HCT116 (cell line): Measurements from ENCODE around the gene TUBB6. TPM values are rescaled to one million over a fixed set of nuclear protein-coding genes. Genes with fewer than 3 reads are reported as not detected.

Experiments used
- ATAC-seq: fragments of 200-7000 bp; cut with Tn5 transposase; 2 replicates; pipeline ENCODE4 v1.9.1; 2020; ENCODE audit warnings: mild to moderate bottlenecking, moderate library complexity
- BruUV-seq: library from RNA; stranded (reverse); fragments of 400-500 nt; replicated peaks from 2 replicates; lab custom pipeline; 2021; lab: Mats Ljungman, UMichigan
- CTCF ChIA-PET: fragments of 300-600 bp; sonication (Branson Sonifier 250); formaldehyde crosslinking; loops from one replicate; lab custom pipeline; 2021; ENCODE audit warnings: antibody characterized with exemption; lab: Charles Lee
- POLR2A ChIA-PET: fragments of 300-600, 350-600 bp; sonication (Branson Sonifier 250); formaldehyde crosslinking; loops from one replicate; lab custom pipeline; 2021; ENCODE audit warnings: antibody characterized with exemption; lab: Charles Lee
- RAD21 ChIA-PET, 2 experiments: fragments of 300-600 bp; sonication (Branson Sonifier 250); formaldehyde crosslinking; loops; one replicate each; lab custom pipeline; 2023; ENCODE audit warnings: low total read pairs in 2 of 2; ENCODE audit not compliant: uncharacterized antibody in 2 of 2, unreplicated experiment in 2 of 2, low non-redundant PET in 1 of 2; lab: Charles Lee
- DNase-seq: peaks from one replicate; pipeline ENCODE4 v3.0.0-alpha.2; 2010; ENCODE audit warnings: low read depth, low spot score
- H2AFZ ChIP-seq: fragments of 200-600 bp; shearing (Covaris generic), sonication (generic); 2 replicates; pipeline ENCODE4 v1.6.1; 2017; ENCODE audit warnings: low read depth, mixed run types, mixed read lengths, antibody characterized with exemption, low read length; ENCODE audit not compliant: poor library complexity, severe bottlenecking
- H3K27ac ChIP-seq: 2 replicates; pipeline ENCODE4 v1.5.1; 2012; ENCODE audit warnings: low read depth, low read length
- H3K27me3 ChIP-seq: fragments of 200-600 bp; sonication (generic); 2 replicates; pipeline ENCODE4 v1.6.1; 2016; ENCODE audit warnings: mixed run types, low read length, mixed read lengths; ENCODE audit not compliant: insufficient read depth
- H3K36me3 ChIP-seq, 2 experiments: fragments of 200-500 bp in 1 of 2; fragments of 200-600 bp in 1 of 2; sonication (Bioruptor generic) in 1 of 2; sonication (generic) in 1 of 2; 2 replicates each; pipeline versions ENCODE4 v1.5.1 to v1.6.1; 2014 to 2016; ENCODE audit warnings: low read length in 2 of 2, inconsistent platforms in 1 of 2, mixed read lengths in 1 of 2, mixed run types in 1 of 2; ENCODE audit not compliant: insufficient read depth in 2 of 2, control insufficient read depth in 1 of 2
- H3K4me1 ChIP-seq, 2 experiments: fragments of 200-600 bp in 1 of 2; sonication (generic) in 1 of 2; 2 replicates each; pipeline versions ENCODE4 v1.5.1 to v1.6.1; 2012 to 2017; ENCODE audit warnings: low read length in 2 of 2, inconsistent platforms in 1 of 2, mild to moderate bottlenecking in 1 of 2, mixed read lengths in 1 of 2, mixed run types in 1 of 2, moderate library complexity in 1 of 2; ENCODE audit not compliant: insufficient read depth in 2 of 2, control insufficient read depth in 1 of 2
- H3K4me2 ChIP-seq: fragments of 200-600 bp; sonication (generic); 2 replicates; pipeline ENCODE4 v1.6.1; 2017; ENCODE audit warnings: mixed run types, low read length, mixed read lengths
- H3K4me3 ChIP-seq, 2 experiments: fragments of 200-600 bp in 1 of 2; sonication (generic) in 1 of 2; replicated peaks in 1 of 2; 2 replicates each; pipeline ENCODE4 v1.5.1; 2011 to 2016; ENCODE audit warnings: low read length in 2 of 2, control low read depth in 1 of 2, low read depth in 1 of 2, mild to moderate bottlenecking in 1 of 2, mixed read lengths in 1 of 2, mixed run types in 1 of 2
- H3K79me2 ChIP-seq: fragments of 200-600 bp; sonication (generic); 2 replicates; pipeline ENCODE4 v1.6.1; 2017; ENCODE audit warnings: mild to moderate bottlenecking, mixed run types, low read length, moderate library complexity, mixed read lengths; ENCODE audit not compliant: insufficient read depth
- H3K9ac ChIP-seq: fragments of 200-600 bp; sonication (generic); 2 replicates; pipeline ENCODE4 v1.6.1; 2016; ENCODE audit warnings: low read length, mixed read lengths
- H3K9me2 ChIP-seq: fragments of 200-600 bp; sonication (generic), shearing (Covaris generic); 2 replicates; pipeline ENCODE4 v1.6.1; 2017; ENCODE audit warnings: mixed run types, mild to moderate bottlenecking, moderate library complexity; ENCODE audit not compliant: insufficient read depth
- H3K9me3 ChIP-seq, 2 experiments: fragments of 200-500 bp in 1 of 2; fragments of 200-600 bp in 1 of 2; sonication (Bioruptor generic) in 1 of 2; sonication (generic) in 1 of 2; 2 replicates each; pipeline ENCODE4 v1.6.1; 2014 to 2017; ENCODE audit warnings: low read length in 2 of 2, mixed read lengths in 2 of 2, inconsistent platforms in 1 of 2, low read depth in 1 of 2, mild to moderate bottlenecking in 1 of 2, mixed run types in 1 of 2, moderate library complexity in 1 of 2; ENCODE audit not compliant: control insufficient read depth in 1 of 2, insufficient read depth in 1 of 2
- H4K20me1 ChIP-seq: fragments of 200-600 bp; sonication (generic), shearing (Covaris generic); 2 replicates; pipeline ENCODE4 v1.6.1; 2017; ENCODE audit warnings: mixed run types, mild to moderate bottlenecking, moderate library complexity; ENCODE audit not compliant: insufficient read depth
- CEBPB ChIP-seq: IDR thresholded peaks from 2 replicates; pipeline ENCODE4 v1.6.1; 2012; ENCODE audit warnings: low read depth
- EZH2 ChIP-seq: fragments of 200-600 bp; sonication (generic); IDR thresholded peaks from 2 replicates; pipeline ENCODE4 v1.6.1; 2017; ENCODE audit warnings: antibody characterized with exemption, mixed run types
- SIN3A ChIP-seq: IDR thresholded peaks from 2 replicates; pipeline ENCODE4 v1.6.1; 2012; ENCODE audit warnings: low read depth
- ZFX ChIP-seq: fragments of 450-650 bp; IDR thresholded peaks from 2 replicates; pipeline ENCODE4 v1.6.1; 2017
- ZNF274 ChIP-seq: fragments of 200-500 bp; sonication (Bioruptor generic); IDR thresholded peaks from 2 replicates; pipeline ENCODE4 v1.6.1; 2014; ENCODE audit warnings: mild to moderate bottlenecking, low read depth, low read length, inconsistent platforms
- intact Hi-C: fragments of 100-400 bp; cut with micrococcal nuclease; formaldehyde crosslinking; loops from 2 replicates; pipeline ENCODE4 v1.10.0; 2022
- total RNA-seq: library from RNA; stranded (reverse); gene quantifications from one replicate; pipeline ENCODE4 v1.2.1, GENCODE V29; 2021; ENCODE audit not compliant: unreplicated experiment
- TF ChIP-seq, protein P1 (sequence below): IDR thresholded peaks from 2 replicates; pipeline ENCODE4 v1.6.1; 2012; ENCODE audit warnings: low read depth
- TF ChIP-seq, protein P2 (sequence below), 3 experiments: fragments of 200-600 bp in 1 of 3; sonication (generic) in 1 of 3; IDR thresholded peaks in 2 of 3; conservative IDR thresholded peaks in 1 of 3; 2 replicates each; pipeline ENCODE4 v1.5.1; 2012 to 2017; ENCODE audit warnings: low read depth in 2 of 3, low read length in 2 of 3, antibody characterized with exemption in 1 of 3, borderline replicate concordance in 1 of 3, control low read depth in 1 of 3, mild to moderate bottlenecking in 1 of 3, mixed read lengths in 1 of 3, mixed run types in 1 of 3, moderate library complexity in 1 of 3; ENCODE audit not compliant: insufficient read depth in 1 of 3

The TUBB6 gene
- total RNA-seq, 1 experiment from 2014 or later, result 87.4 TPM

DNA sequence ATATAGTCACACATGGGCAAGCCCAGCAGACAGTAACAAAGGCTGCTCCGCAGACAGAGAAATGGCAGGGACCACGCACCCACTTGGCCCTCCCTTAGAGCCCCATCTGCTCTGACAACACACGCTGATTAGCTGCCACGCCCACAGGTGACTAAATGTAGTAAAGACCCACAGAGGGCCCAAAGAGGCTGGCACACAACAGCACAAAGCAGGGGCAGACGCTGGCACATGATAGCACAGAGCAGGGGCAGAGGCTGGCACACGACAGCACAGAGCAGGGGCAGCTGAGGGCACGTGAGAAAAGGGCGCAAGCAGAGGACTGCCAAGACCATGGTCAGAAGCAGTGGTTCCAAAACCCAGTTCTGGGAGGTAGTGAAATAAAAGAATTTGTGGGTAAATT is 58.3 kb downstream of the TUBB6 start:
- Histone ChIP-seq H3K27me3 (no peaks in the 10 kb centered on the region), H3K9me3 (no peaks in the 10 kb centered on the region), H2AFZ (no peak overlapping the region), H3K79me2 (peaks cover 74% of the 10 kb centered on the region), H3K4me2 (no peak overlapping the region), H4K20me1 (peaks cover 9% of the 10 kb centered on the region), H3K36me3 (peaks cover 15 to 59% of the 10 kb centered on the region in 2 experiments), H3K27ac (no peak overlapping the region), H3K4me1 (no peaks in the 10 kb centered on the region), H3K9ac (no peak overlapping the region), H3K9me2 (no peaks in the 10 kb centered on the region), H3K4me3 (no peak overlapping the region)
- RAD21 ChIA-PET, result no interaction called here
- no peak for DNase-seq
- POLR2A ChIA-PET, result interaction anchor here (2.3 kb wide), 1 partner anchor 11 kb away, joined by 6 read pairs; the partner anchor contains the start of gene AFG3L2
- no TSS peak for BruUV-seq
- TF ChIP-seq EZH2, result no peak
- TF ChIP-seq SIN3A, result no peak
- TF ChIP-seq ZFX, result no peak
- TF ChIP-seq, protein P1, sequence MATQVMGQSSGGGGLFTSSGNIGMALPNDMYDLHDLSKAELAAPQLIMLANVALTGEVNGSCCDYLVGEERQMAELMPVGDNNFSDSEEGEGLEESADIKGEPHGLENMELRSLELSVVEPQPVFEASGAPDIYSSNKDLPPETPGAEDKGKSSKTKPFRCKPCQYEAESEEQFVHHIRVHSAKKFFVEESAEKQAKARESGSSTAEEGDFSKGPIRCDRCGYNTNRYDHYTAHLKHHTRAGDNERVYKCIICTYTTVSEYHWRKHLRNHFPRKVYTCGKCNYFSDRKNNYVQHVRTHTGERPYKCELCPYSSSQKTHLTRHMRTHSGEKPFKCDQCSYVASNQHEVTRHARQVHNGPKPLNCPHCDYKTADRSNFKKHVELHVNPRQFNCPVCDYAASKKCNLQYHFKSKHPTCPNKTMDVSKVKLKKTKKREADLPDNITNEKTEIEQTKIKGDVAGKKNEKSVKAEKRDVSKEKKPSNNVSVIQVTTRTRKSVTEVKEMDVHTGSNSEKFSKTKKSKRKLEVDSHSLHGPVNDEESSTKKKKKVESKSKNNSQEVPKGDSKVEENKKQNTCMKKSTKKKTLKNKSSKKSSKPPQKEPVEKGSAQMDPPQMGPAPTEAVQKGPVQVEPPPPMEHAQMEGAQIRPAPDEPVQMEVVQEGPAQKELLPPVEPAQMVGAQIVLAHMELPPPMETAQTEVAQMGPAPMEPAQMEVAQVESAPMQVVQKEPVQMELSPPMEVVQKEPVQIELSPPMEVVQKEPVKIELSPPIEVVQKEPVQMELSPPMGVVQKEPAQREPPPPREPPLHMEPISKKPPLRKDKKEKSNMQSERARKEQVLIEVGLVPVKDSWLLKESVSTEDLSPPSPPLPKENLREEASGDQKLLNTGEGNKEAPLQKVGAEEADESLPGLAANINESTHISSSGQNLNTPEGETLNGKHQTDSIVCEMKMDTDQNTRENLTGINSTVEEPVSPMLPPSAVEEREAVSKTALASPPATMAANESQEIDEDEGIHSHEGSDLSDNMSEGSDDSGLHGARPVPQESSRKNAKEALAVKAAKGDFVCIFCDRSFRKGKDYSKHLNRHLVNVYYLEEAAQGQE, result no peak
- no peak for TF ChIP-seq CEBPB
- TF ChIP-seq ZNF274, result no peak
- TF ChIP-seq, protein P2, sequence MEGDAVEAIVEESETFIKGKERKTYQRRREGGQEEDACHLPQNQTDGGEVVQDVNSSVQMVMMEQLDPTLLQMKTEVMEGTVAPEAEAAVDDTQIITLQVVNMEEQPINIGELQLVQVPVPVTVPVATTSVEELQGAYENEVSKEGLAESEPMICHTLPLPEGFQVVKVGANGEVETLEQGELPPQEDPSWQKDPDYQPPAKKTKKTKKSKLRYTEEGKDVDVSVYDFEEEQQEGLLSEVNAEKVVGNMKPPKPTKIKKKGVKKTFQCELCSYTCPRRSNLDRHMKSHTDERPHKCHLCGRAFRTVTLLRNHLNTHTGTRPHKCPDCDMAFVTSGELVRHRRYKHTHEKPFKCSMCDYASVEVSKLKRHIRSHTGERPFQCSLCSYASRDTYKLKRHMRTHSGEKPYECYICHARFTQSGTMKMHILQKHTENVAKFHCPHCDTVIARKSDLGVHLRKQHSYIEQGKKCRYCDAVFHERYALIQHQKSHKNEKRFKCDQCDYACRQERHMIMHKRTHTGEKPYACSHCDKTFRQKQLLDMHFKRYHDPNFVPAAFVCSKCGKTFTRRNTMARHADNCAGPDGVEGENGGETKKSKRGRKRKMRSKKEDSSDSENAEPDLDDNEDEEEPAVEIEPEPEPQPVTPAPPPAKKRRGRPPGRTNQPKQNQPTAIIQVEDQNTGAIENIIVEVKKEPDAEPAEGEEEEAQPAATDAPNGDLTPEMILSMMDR (IDR thresholded peaks at IDR 0.05 in 2 of 3, conservative IDR thresholded peaks at IDR 0.05 in 1 of 3; ENCODE audit: borderline replicate concordance in 1 of 3, insufficient read depth in 1 of 3, low read depth in 2 of 3, low read length in 2 of 3), result no peak
- ATAC-seq, result no peak
- intact Hi-C loops, result no loop called here
- CTCF ChIA-PET, result no interaction called here
